ENCODE measurements around the gene RPS23. TPM values are rescaled to one million over a fixed set of nuclear protein-coding genes. Genes with fewer than 3 reads are reported as not detected.

Gene RPS23
- total RNA-seq, 1 donor from 2014 or later: 5,433 TPM

DNA sequence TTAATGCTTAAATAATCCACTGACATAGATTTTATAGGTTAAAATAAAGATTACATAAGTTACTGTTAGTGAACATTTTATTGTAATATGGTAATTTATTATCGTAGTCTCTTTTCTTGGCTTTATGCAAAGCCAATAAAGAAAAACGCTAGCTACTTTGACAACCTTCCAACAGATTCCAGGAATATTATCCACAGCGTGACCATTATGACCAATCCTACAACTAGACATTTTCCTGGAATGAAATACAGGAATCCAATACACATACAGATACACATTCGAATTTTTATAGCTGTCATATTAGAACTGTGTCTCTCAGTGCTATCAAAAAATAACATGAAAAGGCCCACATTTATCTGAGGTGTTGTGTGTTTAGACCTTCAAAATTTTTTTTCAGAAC is 13.1 kb downstream of the RPS23 start:
- H3K4me1 Mint-ChIP-seq: no peaks in the 10 kb centered on the region
- Histone ChIP-seq H3K4me1 (no peaks in the 10 kb centered on the region), H3K9me3 (ENCODE audit: low read depth) (peaks cover 5% of the 10 kb centered on the region), H3K79me2 (ENCODE audit: low read depth) (no peaks in the 10 kb centered on the region), H3K36me3 (no peaks in the 10 kb centered on the region), H3K9ac (no peak overlapping the region), H3F3A (ENCODE audit: low read depth) (no peaks in the 10 kb centered on the region), H4K20me1 (ENCODE audit: low read depth) (no peaks in the 10 kb centered on the region), H3K4me3 (no peak overlapping the region), H3K27me3 (no peaks in the 10 kb centered on the region), H3K4me2 (no peak overlapping the region), H2AFZ (replicated peaks) (no peak overlapping the region), H3K27ac (no peak overlapping the region)
- no peak overlapping the region for H3K4me3 Mint-ChIP-seq
- no peak for DNase-seq (ENCODE audit: low spot score)
- no peaks in the 10 kb centered on the region for H3K27me3 Mint-ChIP-seq (ENCODE audit: insufficient read depth, low read depth)
- no peak for TF ChIP-seq EZH2 (IDR thresholded peaks at IDR 0.05)
- no peak for TF ChIP-seq EZH2phosphoT487 (IDR thresholded peaks at IDR 0.05)
- TF ChIP-seq, protein P1, sequence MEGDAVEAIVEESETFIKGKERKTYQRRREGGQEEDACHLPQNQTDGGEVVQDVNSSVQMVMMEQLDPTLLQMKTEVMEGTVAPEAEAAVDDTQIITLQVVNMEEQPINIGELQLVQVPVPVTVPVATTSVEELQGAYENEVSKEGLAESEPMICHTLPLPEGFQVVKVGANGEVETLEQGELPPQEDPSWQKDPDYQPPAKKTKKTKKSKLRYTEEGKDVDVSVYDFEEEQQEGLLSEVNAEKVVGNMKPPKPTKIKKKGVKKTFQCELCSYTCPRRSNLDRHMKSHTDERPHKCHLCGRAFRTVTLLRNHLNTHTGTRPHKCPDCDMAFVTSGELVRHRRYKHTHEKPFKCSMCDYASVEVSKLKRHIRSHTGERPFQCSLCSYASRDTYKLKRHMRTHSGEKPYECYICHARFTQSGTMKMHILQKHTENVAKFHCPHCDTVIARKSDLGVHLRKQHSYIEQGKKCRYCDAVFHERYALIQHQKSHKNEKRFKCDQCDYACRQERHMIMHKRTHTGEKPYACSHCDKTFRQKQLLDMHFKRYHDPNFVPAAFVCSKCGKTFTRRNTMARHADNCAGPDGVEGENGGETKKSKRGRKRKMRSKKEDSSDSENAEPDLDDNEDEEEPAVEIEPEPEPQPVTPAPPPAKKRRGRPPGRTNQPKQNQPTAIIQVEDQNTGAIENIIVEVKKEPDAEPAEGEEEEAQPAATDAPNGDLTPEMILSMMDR (IDR thresholded peaks at IDR 0.05): no peak
- H3K9me3 Mint-ChIP-seq: peaks cover 4% of the 10 kb centered on the region
- H3K36me3 Mint-ChIP-seq: peaks cover 21% of the 10 kb centered on the region
- no peak overlapping the region for H3K27ac Mint-ChIP-seq

DNA sequence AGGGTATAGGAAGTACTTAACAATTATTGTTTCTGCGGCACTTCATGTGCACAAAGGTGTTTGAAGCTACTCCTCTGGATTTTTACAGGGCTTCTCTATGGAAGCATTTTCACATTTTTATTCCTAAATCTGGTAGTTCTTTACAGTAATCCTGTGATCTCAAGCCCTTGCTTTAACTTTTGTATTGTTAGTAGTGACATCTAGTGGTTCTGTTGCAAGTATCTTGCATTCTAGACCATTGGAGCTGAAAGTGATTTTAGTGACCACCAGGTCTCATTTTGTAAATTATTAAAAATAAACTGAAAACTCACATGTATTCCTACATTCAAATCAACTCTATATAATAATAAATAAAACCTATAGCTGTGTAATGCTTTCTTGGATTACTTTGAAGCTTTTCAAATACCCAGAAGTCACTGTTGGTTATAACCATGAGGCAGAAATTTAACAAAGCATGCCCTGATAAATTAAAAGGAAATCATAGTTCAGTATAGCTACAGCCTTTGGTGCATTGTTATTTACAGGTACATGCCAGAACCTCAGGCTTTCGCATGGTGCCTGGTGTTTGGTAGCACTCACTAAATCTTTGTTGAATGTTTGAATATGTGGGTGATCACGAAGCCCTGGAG is 18.9 kb downstream of the RPS23 start:
- Mint-ChIP-seq H3K9me3 (no peaks in the 10 kb centered on the region), H3K4me1 (no peaks in the 10 kb centered on the region), H3K36me3 (no peaks in the 10 kb centered on the region), H3K4me3 (no peak overlapping the region), H3K27me3 (ENCODE audit: insufficient read depth, low read depth) (peaks cover 3% of the 10 kb centered on the region), H3K27ac (no peak overlapping the region)
- no peak overlapping the region for H3K9ac ChIP-seq
- H3K4me2 ChIP-seq: no peak overlapping the region
- no peaks in the 10 kb centered on the region for H3K9me3 ChIP-seq (ENCODE audit: low read depth)
- H3K4me3 ChIP-seq: no peak overlapping the region
- no peak for DNase-seq (ENCODE audit: low spot score)
- no peak overlapping the region for H3K27ac ChIP-seq
- H3K79me2 ChIP-seq (ENCODE audit: low read depth): no peaks in the 10 kb centered on the region
- H3F3A ChIP-seq (ENCODE audit: low read depth): peaks cover 10% of the 10 kb centered on the region
- TF ChIP-seq, protein P1 (IDR thresholded peaks at IDR 0.05): peak; percentile 64
- TF ChIP-seq EZH2phosphoT487 (IDR thresholded peaks at IDR 0.05): no peak
- H3K4me1 ChIP-seq: peaks cover 6% of the 10 kb centered on the region
- H4K20me1 ChIP-seq (ENCODE audit: low read depth): no peaks in the 10 kb centered on the region
- no peak overlapping the region for H2AFZ ChIP-seq (replicated peaks)
- no peaks in the 10 kb centered on the region for H3K36me3 ChIP-seq
- H3K27me3 ChIP-seq: no peaks in the 10 kb centered on the region

DNA sequence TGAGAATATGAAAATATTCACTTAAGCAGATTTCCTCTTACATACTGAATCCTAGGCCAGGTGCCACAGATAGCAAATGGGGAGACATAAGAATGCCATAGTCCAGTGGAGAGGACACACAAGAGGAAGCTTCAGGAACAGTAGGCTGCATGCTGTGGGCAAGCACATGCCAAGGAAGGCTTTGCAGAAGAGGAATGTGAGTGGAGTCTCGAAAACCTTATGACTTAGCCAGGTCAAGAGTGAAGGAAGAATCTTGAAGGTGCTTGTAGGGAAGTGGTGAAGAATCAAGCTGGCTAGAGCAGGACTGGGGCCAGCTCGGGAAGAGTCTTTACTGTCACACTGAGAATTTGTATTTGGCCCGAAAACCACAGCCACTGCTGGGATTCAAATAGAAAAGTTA is 20.4 kb downstream of the RPS23 start:
- Histone ChIP-seq H3K4me2 (no peak overlapping the region), H3K27me3 (no peaks in the 10 kb centered on the region), H3K4me3 (no peak overlapping the region), H3F3A (ENCODE audit: low read depth) (peaks cover 10% of the 10 kb centered on the region), H4K20me1 (ENCODE audit: low read depth) (no peaks in the 10 kb centered on the region), H3K27ac (no peak overlapping the region), H3K79me2 (ENCODE audit: low read depth) (no peaks in the 10 kb centered on the region), H3K36me3 (no peaks in the 10 kb centered on the region), H3K9ac (no peak overlapping the region), H3K9me3 (ENCODE audit: low read depth) (no peaks in the 10 kb centered on the region), H3K4me1 (peaks cover 6% of the 10 kb centered on the region), H2AFZ (replicated peaks) (no peak overlapping the region)
- Mint-ChIP-seq H3K27me3 (ENCODE audit: insufficient read depth, low read depth) (peaks cover 5% of the 10 kb centered on the region), H3K36me3 (no peaks in the 10 kb centered on the region), H3K4me1 (no peaks in the 10 kb centered on the region), H3K27ac (no peak overlapping the region), H3K9me3 (no peaks in the 10 kb centered on the region), H3K4me3 (no peak overlapping the region)
- TF ChIP-seq EZH2phosphoT487 (IDR thresholded peaks at IDR 0.05): no peak
- no peak for TF ChIP-seq EZH2 (IDR thresholded peaks at IDR 0.05)
- TF ChIP-seq, protein P1 (IDR thresholded peaks at IDR 0.05): no peak
- DNase-seq (ENCODE audit: low spot score): peak; percentile 15

Data from neural progenitor cell (in vitro differentiated cells).